Adrenal gland (tissue), 5 donors: ENCODE measurements around the gene TM4SF20.

Source experiments
- POLR2A ChIP-seq, 2 donors: fragments of 450-650 bp; IDR thresholded peaks; one replicate each; pipeline ENCODE4 v1.6.1; 2017; ENCODE audit warnings: antibody characterized with exemption in 2 of 2, mild to moderate bottlenecking in 2 of 2, moderate library complexity in 1 of 2
- TF ChIP-seq, protein P1 (sequence below), 6 experiments: fragments of 450-650 bp in 4 of 6; fragments of 200-600 bp in 2 of 6; sonication (generic) in 1 of 6; IDR thresholded peaks; 1 replicate in 5 of 6; 2 replicates in 1 of 6; pipeline versions ENCODE4 v1.5.1 to v1.8.0; 2016 to 2021; ENCODE audit warnings: antibody characterized with exemption in 6 of 6, mild to moderate bottlenecking in 2 of 6, moderate library complexity in 1 of 6
- donor health status: DM: no; HTN: no; CAD: no.

GRCh38 chr2:227398684-227399670 is 19.9 kb upstream of the TM4SF20 start:
- TF ChIP-seq, protein P1, sequence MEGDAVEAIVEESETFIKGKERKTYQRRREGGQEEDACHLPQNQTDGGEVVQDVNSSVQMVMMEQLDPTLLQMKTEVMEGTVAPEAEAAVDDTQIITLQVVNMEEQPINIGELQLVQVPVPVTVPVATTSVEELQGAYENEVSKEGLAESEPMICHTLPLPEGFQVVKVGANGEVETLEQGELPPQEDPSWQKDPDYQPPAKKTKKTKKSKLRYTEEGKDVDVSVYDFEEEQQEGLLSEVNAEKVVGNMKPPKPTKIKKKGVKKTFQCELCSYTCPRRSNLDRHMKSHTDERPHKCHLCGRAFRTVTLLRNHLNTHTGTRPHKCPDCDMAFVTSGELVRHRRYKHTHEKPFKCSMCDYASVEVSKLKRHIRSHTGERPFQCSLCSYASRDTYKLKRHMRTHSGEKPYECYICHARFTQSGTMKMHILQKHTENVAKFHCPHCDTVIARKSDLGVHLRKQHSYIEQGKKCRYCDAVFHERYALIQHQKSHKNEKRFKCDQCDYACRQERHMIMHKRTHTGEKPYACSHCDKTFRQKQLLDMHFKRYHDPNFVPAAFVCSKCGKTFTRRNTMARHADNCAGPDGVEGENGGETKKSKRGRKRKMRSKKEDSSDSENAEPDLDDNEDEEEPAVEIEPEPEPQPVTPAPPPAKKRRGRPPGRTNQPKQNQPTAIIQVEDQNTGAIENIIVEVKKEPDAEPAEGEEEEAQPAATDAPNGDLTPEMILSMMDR (IDR thresholded peaks at IDR 0.05) = no peak
- TF ChIP-seq POLR2A (IDR thresholded peaks at IDR 0.05) = no peak
